ENCODE results near the gene PEMT. TPM values are rescaled to one million over a fixed set of nuclear protein-coding genes. Genes with fewer than 3 reads are reported as not detected.

PEMT gene
- total and polyA plus RNA-seq, 2 of the 8 experiments (the other 6 are each of a cell fraction or from before 2014, with no cell fraction given): 42.0 to 118 TPM

GRCh38 chr17:17513626-17514025 is 77.9 kb downstream of the PEMT start:
- Histone ChIP-seq H3K36me3 (ENCODE audit: control insufficient read depth in 2 of 4, insufficient read depth in 4 of 4, low read length in 3 of 4) (no peaks in the 10 kb centered on the region), H2BK12ac (ENCODE audit: low read depth, low read length) (0 out of 2 replicates have a peak overlapping the region, but pooled peaks have one; percentile 88), H2AFZ (ENCODE audit: low read length) (no peak overlapping the region), H4K20me1 (replicated peaks in 1 of 2; ENCODE audit: control insufficient read depth in 1 of 2, insufficient read depth in 2 of 2, low read length in 2 of 2) (no peaks in the 10 kb centered on the region), H2BK5ac (ENCODE audit: low read depth, low read length) (no peak overlapping the region), H3K9me3 (ENCODE audit: insufficient read depth in 2 of 2, low read depth in 1 of 2, low read length in 1 of 2) (no peaks in the 10 kb centered on the region), H3K79me1 (ENCODE audit: low read depth, low read length) (no peaks in the 10 kb centered on the region), H4K91ac (replicated peaks; ENCODE audit: insufficient read length, low read length) (peak overlapping the region; percentile 8), H3K27me3 (replicated peaks in 1 of 4; ENCODE audit: control insufficient read depth in 3 of 4, extremely low read depth in 1 of 4, insufficient read depth in 3 of 4, low read length in 3 of 4) (no peaks in the 10 kb centered on the region), H3K23ac (ENCODE audit: insufficient read length) (no peak overlapping the region), H3K27ac (ENCODE audit: low read depth, low read length) (no peak overlapping the region), H2BK120ac (replicated peaks; ENCODE audit: low read depth, low read length) (no peak overlapping the region), H3K14ac (ENCODE audit: insufficient read length) (no peak overlapping the region), H2AK5ac (ENCODE audit: low read depth, low read length) (peak overlapping the region; percentile 90; the same call in 1 of the 2 replicates), H3K56ac (replicated peaks; ENCODE audit: insufficient read length, low read depth, low read length) (no peak overlapping the region), H3K4ac (replicated peaks; ENCODE audit: insufficient read length, low read depth, low read length) (no peak overlapping the region), H3K4me1 (replicated peaks in 1 of 4; ENCODE audit: control insufficient read depth in 3 of 4, insufficient read depth in 4 of 4, low read length in 3 of 4) (peaks cover 4 to 24% (median 12%) of the 10 kb centered on the region in 4 experiments), H3K4me2 (ENCODE audit: insufficient read depth in 1 of 2, low read depth in 2 of 2, low read length in 2 of 2) (no peak overlapping the region), H3K79me2 (ENCODE audit: control insufficient read depth in 1 of 2, insufficient read depth in 2 of 2, low read length in 2 of 2) (no peaks in the 10 kb centered on the region), H2BK15ac (ENCODE audit: low read length) (0 out of 2 replicates have a peak overlapping the region, but pooled peaks have one; percentile 61), H3K4me3 (ENCODE audit: extremely low read depth in 1 of 4, insufficient read depth in 2 of 4, low read depth in 3 of 4, low read length in 4 of 4) (no peak overlapping the region), H3K18ac (ENCODE audit: extremely low read depth, low read length) (no peak overlapping the region), H4K8ac (ENCODE audit: extremely low read depth, insufficient read depth, low read length) (no peak overlapping the region; the same call in 1 of the 2 replicates), H3K23me2 (ENCODE audit: low read depth, low read length) (peaks cover 2% of the 10 kb centered on the region; the same call in 1 of the 2 replicates), H4K5ac (ENCODE audit: insufficient read length, low read depth, low read length) (no peak overlapping the region), H3K9ac (replicated peaks in 1 of 4; ENCODE audit: extremely low read depth in 1 of 4, low read depth in 3 of 4, low read length in 3 of 4) (no peak overlapping the region), H2BK20ac (ENCODE audit: low read length) (no peak overlapping the region)
- DNase-seq (ENCODE audit: low read depth in 1 of 2, low spot score in 2 of 2) (no peak), FAIRE-seq (no peak)
- ChIA-PET CTCF (ENCODE audit: partially characterized antibody) (interaction anchor here (0.7 to 2.2 kb wide), 4 partner anchors 17 to 158 kb away, joined by 4 to 8 read pairs (median 4); no protein-coding TSS in a partner anchor), POLR2A (ENCODE audit: partially characterized antibody) (no interaction called here)
- WGBS, 2 experiments (ENCODE audit: extremely low coverage in 1 of 2, insufficient coverage in 1 of 2, insufficient read length in 1 of 2, insufficient replicate concordance in 2 of 2, low coverage in 1 of 2, low lambda C conversion rate in 2 of 2, missing lambda C conversion rate in 1 of 2): 94% methylated on average over 7 of the region's 7 CpGs; no CpG with 5 or more reads in 1 of the 2 experiments
- TF ChIP-seq RBBP5 (IDR thresholded peaks at IDR 0.05; ENCODE audit: borderline replicate concordance, low read depth, low read length) (no peak), SIRT6 (IDR thresholded peaks at IDR 0.05; ENCODE audit: low read length) (no peak), TCF12 (IDR thresholded peaks at IDR 0.05; ENCODE audit: low read depth, low read length) (no peak), SUZ12 (IDR thresholded peaks at IDR 0.05; ENCODE audit: low read length) (no peak), TBP (IDR thresholded peaks at IDR 0.05; ENCODE audit: low read depth, low read length) (no peak), MAFK (IDR thresholded peaks at IDR 0.05; ENCODE audit: low read depth, low read length) (no peak)

Data from H1 (cell line).